OCI-LY1 (cell line): Measurements from ENCODE around the gene STUM.
A peak's percentile ranks its signal among the peaks of the same experiment; 100 is the strongest.

ENCODE experiments used
- H2AFZ ChIP-seq: fragments of 200-600 bp; sonication (generic), shearing (Covaris generic); 2 replicates; pipeline ENCODE4 v1.6.0; 2014; ENCODE audit warnings: antibody characterized with exemption, mild to moderate bottlenecking, low read length
- H3F3A ChIP-seq: fragments of 200-600 bp; sonication (generic), shearing (Covaris generic); 2 replicates; pipeline ENCODE4 v1.6.0; 2014; ENCODE audit warnings: mild to moderate bottlenecking, antibody characterized with exemption, low read length, moderate library complexity; ENCODE audit not compliant: insufficient read depth
- H3K27ac ChIP-seq: fragments of 200-600 bp; sonication (generic); 2 replicates; pipeline ENCODE4 v1.5.1; 2014; ENCODE audit warnings: low read length, mixed run types, mild to moderate bottlenecking, low read depth; ENCODE audit not compliant: poor library complexity, severe bottlenecking
- H3K27me3 ChIP-seq: fragments of 200-600 bp; sonication (generic); 2 replicates; pipeline ENCODE4 v1.6.0; 2014; ENCODE audit warnings: antibody characterized with exemption, mild to moderate bottlenecking, low read length, moderate library complexity; ENCODE audit not compliant: insufficient read depth
- H3K36me3 ChIP-seq: fragments of 200-600 bp; sonication (generic); 2 replicates; pipeline ENCODE4 v1.6.1; 2014; ENCODE audit warnings: mild to moderate bottlenecking, antibody characterized with exemption, low read length, moderate library complexity, mixed read lengths; ENCODE audit not compliant: insufficient read depth
- H3K4me1 ChIP-seq: fragments of 200-600 bp; sonication (generic); 2 replicates; pipeline ENCODE4 v1.5.1; 2014; ENCODE audit warnings: mild to moderate bottlenecking, low read length, moderate library complexity; ENCODE audit not compliant: insufficient read depth, severe bottlenecking
- H3K4me2 ChIP-seq: fragments of 200-600 bp; sonication (generic), shearing (Covaris generic); 2 replicates; pipeline ENCODE4 v1.6.1; 2014; ENCODE audit warnings: low read length
- H3K4me3 ChIP-seq: fragments of 200-600 bp; sonication (generic); 2 replicates; pipeline ENCODE4 v1.5.1; 2014; ENCODE audit warnings: low read length, low read depth, mild to moderate bottlenecking, mixed read lengths; ENCODE audit not compliant: poor library complexity, severe bottlenecking
- H3K79me2 ChIP-seq: fragments of 200-600 bp; shearing (Covaris generic); 2 replicates; pipeline ENCODE4 v1.6.1; 2016; ENCODE audit warnings: mixed run types, low read length, mixed read lengths; ENCODE audit not compliant: insufficient read depth
- H3K9ac ChIP-seq: fragments of 200-600 bp; sonication (generic), shearing (Covaris generic); 2 replicates; pipeline ENCODE4 v1.6.1; 2014; ENCODE audit warnings: mild to moderate bottlenecking, low read length, mixed read lengths
- H3K9me2 ChIP-seq: fragments of 200-600 bp; sonication (generic), shearing (Covaris generic); 2 replicates; pipeline ENCODE4 v1.6.1; 2014; ENCODE audit warnings: low read depth, mild to moderate bottlenecking, low read length, mixed read lengths
- H3K9me3 ChIP-seq: fragments of 200-600 bp; shearing (Covaris generic); 2 replicates; pipeline ENCODE4 v1.6.1; 2014; ENCODE audit warnings: low read length, mixed read lengths
- H4K20me1 ChIP-seq: fragments of 200-600 bp; sonication (generic), shearing (Covaris generic); 2 replicates; pipeline ENCODE4 v1.6.0; 2016; ENCODE audit warnings: mild to moderate bottlenecking, low read length; ENCODE audit not compliant: insufficient read depth
- EZH2 ChIP-seq: fragments of 200-600 bp; sonication (generic), shearing (Covaris generic); IDR thresholded peaks from 2 replicates; pipeline ENCODE4 v1.8.0; 2017; ENCODE audit warnings: borderline replicate concordance, mixed run types, mild to moderate bottlenecking, antibody characterized with exemption, low read length, moderate library complexity, mixed read lengths
- TF ChIP-seq, protein P1 (sequence below): fragments of 200-600 bp; sonication (generic), shearing (Covaris generic); IDR thresholded peaks from 2 replicates; pipeline ENCODE4 v1.5.1; 2017; ENCODE audit warnings: mild to moderate bottlenecking, antibody characterized with exemption, low read length, moderate library complexity, mixed read lengths

The STUM gene

DNA sequence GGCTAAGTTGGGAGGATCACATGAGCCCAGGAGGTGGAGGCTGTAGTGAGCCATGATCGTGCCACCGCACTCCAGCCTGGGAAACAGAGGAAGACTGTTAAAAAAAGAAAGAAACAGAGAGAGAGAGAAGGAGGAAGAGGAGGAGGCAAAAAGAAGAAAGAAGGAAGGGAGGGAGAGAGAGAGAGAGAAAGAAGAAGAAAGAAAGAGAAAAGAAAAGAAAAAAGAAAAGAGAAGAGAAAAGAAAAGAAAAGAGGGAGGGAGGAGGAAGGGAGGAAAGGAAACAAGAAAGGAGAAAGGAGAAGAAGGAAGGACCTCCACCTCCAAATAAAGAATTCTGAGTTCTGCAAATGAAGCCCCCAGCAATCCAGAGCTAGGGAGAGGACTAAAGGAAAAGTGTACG, 82.0 kb downstream of the STUM start:
- peaks cover 35% of the 10 kb centered on the region for H3K4me1 ChIP-seq
- H3K79me2 ChIP-seq = no peaks in the 10 kb centered on the region
- no peaks in the 10 kb centered on the region for H3K27me3 ChIP-seq
- TF ChIP-seq, protein P1, sequence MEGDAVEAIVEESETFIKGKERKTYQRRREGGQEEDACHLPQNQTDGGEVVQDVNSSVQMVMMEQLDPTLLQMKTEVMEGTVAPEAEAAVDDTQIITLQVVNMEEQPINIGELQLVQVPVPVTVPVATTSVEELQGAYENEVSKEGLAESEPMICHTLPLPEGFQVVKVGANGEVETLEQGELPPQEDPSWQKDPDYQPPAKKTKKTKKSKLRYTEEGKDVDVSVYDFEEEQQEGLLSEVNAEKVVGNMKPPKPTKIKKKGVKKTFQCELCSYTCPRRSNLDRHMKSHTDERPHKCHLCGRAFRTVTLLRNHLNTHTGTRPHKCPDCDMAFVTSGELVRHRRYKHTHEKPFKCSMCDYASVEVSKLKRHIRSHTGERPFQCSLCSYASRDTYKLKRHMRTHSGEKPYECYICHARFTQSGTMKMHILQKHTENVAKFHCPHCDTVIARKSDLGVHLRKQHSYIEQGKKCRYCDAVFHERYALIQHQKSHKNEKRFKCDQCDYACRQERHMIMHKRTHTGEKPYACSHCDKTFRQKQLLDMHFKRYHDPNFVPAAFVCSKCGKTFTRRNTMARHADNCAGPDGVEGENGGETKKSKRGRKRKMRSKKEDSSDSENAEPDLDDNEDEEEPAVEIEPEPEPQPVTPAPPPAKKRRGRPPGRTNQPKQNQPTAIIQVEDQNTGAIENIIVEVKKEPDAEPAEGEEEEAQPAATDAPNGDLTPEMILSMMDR = no peak
- no peak for TF ChIP-seq EZH2
- H3K9me3 ChIP-seq = no peaks in the 10 kb centered on the region
- no peaks in the 10 kb centered on the region for H4K20me1 ChIP-seq
- H3F3A ChIP-seq = no peaks in the 10 kb centered on the region
- no peak overlapping the region for H3K4me2 ChIP-seq
- H3K36me3 ChIP-seq = peaks cover 33% of the 10 kb centered on the region; the same call in 1 of the 2 replicates
- no peak overlapping the region for H3K27ac ChIP-seq
- H3K9ac ChIP-seq = no peak overlapping the region
- no peak overlapping the region for H3K4me3 ChIP-seq
- no peak overlapping the region for H2AFZ ChIP-seq
- H3K9me2 ChIP-seq = no peaks in the 10 kb centered on the region

DNA sequence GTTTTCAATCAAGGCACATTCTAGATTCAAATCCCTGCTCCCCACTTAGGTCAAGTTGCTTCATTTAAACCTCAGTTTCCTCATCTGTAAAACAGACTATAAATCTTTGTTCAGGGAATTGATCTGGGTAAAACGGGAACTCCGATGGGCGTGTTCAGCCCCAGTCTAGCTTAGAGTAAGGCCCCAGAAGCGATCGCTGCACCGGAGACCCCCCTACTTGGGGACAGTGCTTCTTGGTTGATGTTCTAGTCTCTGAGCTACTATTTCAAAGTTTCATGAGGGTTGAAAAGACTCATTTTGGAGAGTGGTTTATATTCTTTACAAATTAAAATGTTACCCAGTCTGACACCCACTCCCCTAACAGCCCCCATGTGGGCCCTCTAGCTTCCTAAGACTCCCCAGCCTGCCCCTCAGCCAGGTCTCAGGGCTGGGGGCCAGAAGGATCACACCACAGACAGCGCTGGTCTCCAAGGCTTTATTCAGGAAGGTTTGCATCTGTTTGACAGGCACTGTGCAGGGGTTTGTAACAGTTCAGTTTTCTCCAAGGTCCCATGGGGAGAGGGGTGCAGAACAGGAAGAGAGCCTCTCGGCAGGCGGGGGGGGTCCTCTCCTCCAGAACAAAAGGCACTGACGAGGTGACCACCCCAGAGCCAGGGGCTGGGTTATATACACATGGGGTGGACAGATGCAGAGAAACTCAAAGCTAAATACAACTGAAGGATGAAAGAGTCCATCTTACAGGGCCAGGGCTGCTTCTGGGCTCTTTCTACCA, 82.9 kb downstream of the STUM start:
- no peak overlapping the region for H2AFZ ChIP-seq
- H3K36me3 ChIP-seq = peaks cover 37% of the 10 kb centered on the region; the same call in 1 of the 2 replicates
- no peaks in the 10 kb centered on the region for H3K27me3 ChIP-seq
- no peaks in the 10 kb centered on the region for H3K9me2 ChIP-seq
- no peak overlapping the region for H3K4me3 ChIP-seq
- no peaks in the 10 kb centered on the region for H3F3A ChIP-seq
- H4K20me1 ChIP-seq = no peaks in the 10 kb centered on the region
- peaks cover 40% of the 10 kb centered on the region for H3K4me1 ChIP-seq
- H3K79me2 ChIP-seq = no peaks in the 10 kb centered on the region
- H3K9ac ChIP-seq = no peak overlapping the region
- no peak overlapping the region for H3K27ac ChIP-seq
- no peak overlapping the region for H3K4me2 ChIP-seq
- no peaks in the 10 kb centered on the region for H3K9me3 ChIP-seq
- TF ChIP-seq, protein P1 = no peak
- TF ChIP-seq EZH2 = no peak

DNA sequence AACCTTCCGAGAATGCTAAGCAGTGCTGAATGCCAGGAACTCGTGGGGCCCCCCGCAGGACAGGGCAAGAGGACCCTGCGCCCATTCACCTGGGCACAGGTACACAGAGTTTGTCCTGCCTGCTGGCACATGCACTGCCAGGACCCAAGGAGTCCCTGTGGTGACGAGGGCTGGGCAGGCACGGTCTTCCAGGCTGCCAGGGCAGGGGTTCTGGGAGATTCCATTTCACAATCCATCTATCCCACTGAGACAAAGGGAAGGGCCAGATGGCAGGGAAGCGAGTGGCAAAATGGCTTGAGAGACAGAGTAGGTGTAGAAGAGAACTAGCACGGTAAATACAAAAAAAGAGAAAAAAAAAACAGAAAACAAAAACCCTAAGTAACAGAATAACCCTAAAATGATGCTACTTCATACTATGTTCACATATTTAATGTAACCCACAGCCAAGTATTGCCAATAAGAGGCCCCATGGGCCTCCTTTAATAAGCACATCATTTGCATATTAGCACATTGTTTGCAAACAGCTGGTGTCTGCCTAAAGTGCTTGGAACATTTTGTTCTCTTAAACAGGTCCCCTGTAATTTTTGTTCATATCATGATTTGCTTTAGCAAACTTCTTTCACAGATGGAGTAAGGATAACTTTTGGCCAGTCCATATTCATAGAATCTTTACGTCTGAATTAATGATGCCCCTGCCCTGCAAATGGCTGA, 83.8 kb downstream of the STUM start:
- H4K20me1 ChIP-seq = no peaks in the 10 kb centered on the region
- no peak for TF ChIP-seq EZH2
- TF ChIP-seq, protein P1 = no peak
- no peak overlapping the region for H3K4me2 ChIP-seq
- H3K4me1 ChIP-seq = peaks cover 49% of the 10 kb centered on the region
- H3K79me2 ChIP-seq = no peaks in the 10 kb centered on the region
- H3K9ac ChIP-seq = no peak overlapping the region
- peaks cover 46% of the 10 kb centered on the region for H3K36me3 ChIP-seq
- H3K9me3 ChIP-seq = no peaks in the 10 kb centered on the region
- no peak overlapping the region for H2AFZ ChIP-seq
- H3K27ac ChIP-seq = peak overlapping the region; percentile 57
- H3K27me3 ChIP-seq = no peaks in the 10 kb centered on the region
- no peak overlapping the region for H3K4me3 ChIP-seq
- H3F3A ChIP-seq = no peaks in the 10 kb centered on the region
- H3K9me2 ChIP-seq = no peaks in the 10 kb centered on the region
